Cardiac ventricle fibroblast (primary cell): Measurements from ENCODE around the gene TMEM191C. TPM values are rescaled to one million over a fixed set of nuclear protein-coding genes. Genes with fewer than 3 reads are reported as not detected.

Experiments
- total RNA-seq: library from RNA; depleted of rRNA; stranded (reverse); fragments of >200 nt; gene quantifications from 2 replicates; pipeline ENCODE4 v1.2.3, GENCODE V29; 2015

Gene TMEM191C
- 0.24 TPM in 1 of 2 replicates, not detected in the other for total RNA-seq

DNA sequence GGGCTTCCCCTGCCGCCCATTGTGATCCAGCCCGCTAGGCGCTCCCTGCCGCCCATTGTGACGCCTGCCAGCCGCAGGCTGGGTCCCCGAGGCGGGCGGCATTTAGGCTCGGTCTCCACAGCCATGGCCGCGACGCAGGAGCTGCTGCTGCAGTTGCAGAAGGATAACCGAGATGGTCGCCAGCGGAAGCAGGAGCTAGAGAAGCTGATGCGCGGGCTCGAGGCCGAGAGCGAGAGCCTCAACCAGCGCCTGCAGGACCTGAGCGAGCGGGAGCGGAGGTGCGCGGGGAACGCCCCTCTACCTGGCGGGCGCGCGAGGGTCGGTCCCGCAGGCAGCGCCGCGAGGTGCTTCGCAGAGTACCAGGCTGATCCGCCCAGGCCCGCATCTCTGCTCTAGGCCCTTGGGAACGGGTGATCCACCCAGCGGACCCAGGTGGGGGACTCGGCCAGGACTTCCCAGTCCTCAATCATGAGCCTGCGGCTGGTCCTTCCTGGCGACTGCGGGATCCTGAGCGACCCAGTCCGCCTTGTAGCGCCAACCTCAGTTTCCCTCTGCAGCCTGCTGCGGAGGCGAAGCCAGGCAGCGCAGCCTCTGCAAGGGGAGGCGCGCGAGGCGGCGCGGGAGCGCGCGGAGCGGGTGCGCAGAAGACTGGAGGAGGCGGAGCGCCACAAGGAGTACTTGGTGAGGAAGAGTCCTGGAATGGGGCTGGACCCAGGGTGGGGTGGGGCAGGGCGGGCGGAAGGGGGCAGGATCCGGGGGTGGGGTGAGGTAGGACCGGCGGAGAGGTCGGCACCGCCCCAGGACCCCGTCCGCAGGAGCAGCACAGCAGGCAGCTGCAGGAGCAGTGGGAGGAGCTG, at the start of gene TMEM191C:
Gene TMEM191C, plus strand, starts transcription at position 51 of the 857 bp plus-strand sequence. Its CDS starts 73 bp downstream, at position 124.

Other genes starting within 250 kb of the TMEM191C start
- gene RIMBP3B, start 83.6 kb upstream of the TMEM191C start, total RNA-seq = not detected in 2 replicates
- 1.7 and 2.0 TPM in 2 replicates for gene HIC2, start 50.0 kb upstream of the TMEM191C start, total RNA-seq
- under 0.01 and 0.68 TPM in 2 replicates for gene RIMBP3C, start 84.1 kb downstream of the TMEM191C start, total RNA-seq
- gene UBE2L3, start 100.3 kb downstream of the TMEM191C start, total RNA-seq = 41.9 and 47.4 TPM in 2 replicates
- 28.7 and 29.8 TPM in 2 replicates for gene YDJC, start 162.6 kb downstream of the TMEM191C start, total RNA-seq
- gene CCDC116, start 165.4 kb downstream of the TMEM191C start, total RNA-seq = 0.19 and 0.34 TPM in 2 replicates
- 31.1 and 45.0 TPM in 2 replicates for gene SDF2L1, start 174.9 kb downstream of the TMEM191C start, total RNA-seq
- 20.0 and 26.1 TPM in 2 replicates for gene PPIL2, start 198.6 kb downstream of the TMEM191C start, total RNA-seq